Measurements from ENCODE around the gene KIF13A. TPM values are rescaled to one million over a fixed set of nuclear protein-coding genes. Genes with fewer than 3 reads are reported as not detected.

The KIF13A gene
- total and polyA plus RNA-seq, 9 of the 15 experiments (the other 6 are each of a cell fraction or from before 2014, with no cell fraction given): 3.6 to 44.3 (median 29.7) TPM

GRCh38 chr6:17729223-17730077, 258.0 kb downstream of the KIF13A start (continued):
- TF ChIP-seq, protein P1, sequence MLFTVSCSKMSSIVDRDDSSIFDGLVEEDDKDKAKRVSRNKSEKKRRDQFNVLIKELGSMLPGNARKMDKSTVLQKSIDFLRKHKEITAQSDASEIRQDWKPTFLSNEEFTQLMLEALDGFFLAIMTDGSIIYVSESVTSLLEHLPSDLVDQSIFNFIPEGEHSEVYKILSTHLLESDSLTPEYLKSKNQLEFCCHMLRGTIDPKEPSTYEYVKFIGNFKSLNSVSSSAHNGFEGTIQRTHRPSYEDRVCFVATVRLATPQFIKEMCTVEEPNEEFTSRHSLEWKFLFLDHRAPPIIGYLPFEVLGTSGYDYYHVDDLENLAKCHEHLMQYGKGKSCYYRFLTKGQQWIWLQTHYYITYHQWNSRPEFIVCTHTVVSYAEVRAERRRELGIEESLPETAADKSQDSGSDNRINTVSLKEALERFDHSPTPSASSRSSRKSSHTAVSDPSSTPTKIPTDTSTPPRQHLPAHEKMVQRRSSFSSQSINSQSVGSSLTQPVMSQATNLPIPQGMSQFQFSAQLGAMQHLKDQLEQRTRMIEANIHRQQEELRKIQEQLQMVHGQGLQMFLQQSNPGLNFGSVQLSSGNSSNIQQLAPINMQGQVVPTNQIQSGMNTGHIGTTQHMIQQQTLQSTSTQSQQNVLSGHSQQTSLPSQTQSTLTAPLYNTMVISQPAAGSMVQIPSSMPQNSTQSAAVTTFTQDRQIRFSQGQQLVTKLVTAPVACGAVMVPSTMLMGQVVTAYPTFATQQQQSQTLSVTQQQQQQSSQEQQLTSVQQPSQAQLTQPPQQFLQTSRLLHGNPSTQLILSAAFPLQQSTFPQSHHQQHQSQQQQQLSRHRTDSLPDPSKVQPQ (CRISPR knock-in tag; IDR thresholded peaks at IDR 0.05; ENCODE audit: borderline replicate concordance): no peak
- TF ChIP-seq RFX1 (IDR thresholded peaks at IDR 0.05) (no peak), SRF (CRISPR knock-in tag; IDR thresholded peaks at IDR 0.05) (no peak), SMAD2 (IDR thresholded peaks at IDR 0.05; ENCODE audit: low read depth, low read length) (no peak), DLX4 (CRISPR knock-in tag; IDR thresholded peaks at IDR 0.05) (no peak), ZNF239 (CRISPR knock-in tag; IDR thresholded peaks at IDR 0.05) (no peak), MAFG (tag; conservative IDR thresholded peaks at IDR 0.05) (peak; percentile 60; the same call in 1 of the 2 replicates), BMI1 (IDR thresholded peaks at IDR 0.05; ENCODE audit: low read length) (no peak), NONO (IDR thresholded peaks at IDR 0.05; ENCODE audit: low read depth in 2 of 2, low read length in 1 of 2) (peak in 1 of 2 experiments; percentile 69; a peak in 2 of 4 replicates), HDAC1 (IDR thresholded peaks at IDR 0.05) (no peak), ZNF146 (CRISPR knock-in tag; IDR thresholded peaks at IDR 0.05; ENCODE audit: unreplicated experiment) (no peak), TOE1 (IDR thresholded peaks at IDR 0.05; ENCODE audit: borderline replicate concordance) (no peak; the same call in 1 of the 2 replicates), TOE1 (CRISPR knock-in tag; IDR thresholded peaks at IDR 0.05; ENCODE audit: borderline replicate concordance, low read depth) (no peak), CBFB (CRISPR knock-in tag; IDR thresholded peaks at IDR 0.05) (no peak), KDM5B (IDR thresholded peaks at IDR 0.05; ENCODE audit: insufficient replicate concordance, low read depth, low read length) (peak; percentile 39), HDAC6 (IDR thresholded peaks at IDR 0.05; ENCODE audit: low read depth, low read length) (no peak), RBM34 (IDR thresholded peaks at IDR 0.05; ENCODE audit: borderline replicate concordance, insufficient read depth, low read length) (no peak)
- TF ChIP-seq, protein P2, sequence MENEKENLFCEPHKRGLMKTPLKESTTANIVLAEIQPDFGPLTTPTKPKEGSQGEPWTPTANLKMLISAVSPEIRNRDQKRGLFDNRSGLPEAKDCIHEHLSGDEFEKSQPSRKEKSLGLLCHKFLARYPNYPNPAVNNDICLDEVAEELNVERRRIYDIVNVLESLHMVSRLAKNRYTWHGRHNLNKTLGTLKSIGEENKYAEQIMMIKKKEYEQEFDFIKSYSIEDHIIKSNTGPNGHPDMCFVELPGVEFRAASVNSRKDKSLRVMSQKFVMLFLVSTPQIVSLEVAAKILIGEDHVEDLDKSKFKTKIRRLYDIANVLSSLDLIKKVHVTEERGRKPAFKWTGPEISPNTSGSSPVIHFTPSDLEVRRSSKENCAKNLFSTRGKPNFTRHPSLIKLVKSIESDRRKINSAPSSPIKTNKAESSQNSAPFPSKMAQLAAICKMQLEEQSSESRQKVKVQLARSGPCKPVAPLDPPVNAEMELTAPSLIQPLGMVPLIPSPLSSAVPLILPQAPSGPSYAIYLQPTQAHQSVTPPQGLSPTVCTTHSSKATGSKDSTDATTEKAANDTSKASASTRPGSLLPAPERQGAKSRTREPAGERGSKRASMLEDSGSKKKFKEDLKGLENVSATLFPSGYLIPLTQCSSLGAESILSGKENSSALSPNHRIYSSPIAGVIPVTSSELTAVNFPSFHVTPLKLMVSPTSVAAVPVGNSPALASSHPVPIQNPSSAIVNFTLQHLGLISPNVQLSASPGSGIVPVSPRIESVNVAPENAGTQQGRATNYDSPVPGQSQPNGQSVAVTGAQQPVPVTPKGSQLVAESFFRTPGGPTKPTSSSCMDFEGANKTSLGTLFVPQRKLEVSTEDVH (IDR thresholded peaks at IDR 0.05; ENCODE audit: low read depth, partially characterized antibody): no peak
- TF ChIP-seq, protein P3, sequence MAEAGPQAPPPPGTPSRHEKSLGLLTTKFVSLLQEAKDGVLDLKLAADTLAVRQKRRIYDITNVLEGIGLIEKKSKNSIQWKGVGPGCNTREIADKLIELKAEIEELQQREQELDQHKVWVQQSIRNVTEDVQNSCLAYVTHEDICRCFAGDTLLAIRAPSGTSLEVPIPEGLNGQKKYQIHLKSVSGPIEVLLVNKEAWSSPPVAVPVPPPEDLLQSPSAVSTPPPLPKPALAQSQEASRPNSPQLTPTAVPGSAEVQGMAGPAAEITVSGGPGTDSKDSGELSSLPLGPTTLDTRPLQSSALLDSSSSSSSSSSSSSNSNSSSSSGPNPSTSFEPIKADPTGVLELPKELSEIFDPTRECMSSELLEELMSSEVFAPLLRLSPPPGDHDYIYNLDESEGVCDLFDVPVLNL (CRISPR knock-in tag; IDR thresholded peaks at IDR 0.05; ENCODE audit: low read depth): no peak
